Testis (tissue), 2 donors: ENCODE results near the gene KRT26.

Experiments used
- CTCF ChIP-seq, 3 experiments: fragments of 450-650 bp in 2 of 3; fragments of 200-600 bp in 1 of 3; sonication (generic) in 1 of 3; IDR thresholded peaks; one replicate each; pipeline ENCODE4 v1.5.1; 2016 to 2019; ENCODE audit warnings: antibody characterized with exemption in 3 of 3, mild to moderate bottlenecking in 2 of 3, moderate library complexity in 1 of 3
- POLR2A ChIP-seq: fragments of 450-650 bp; IDR thresholded peaks from one replicate; pipeline ENCODE4 v1.6.1; 2017; ENCODE audit warnings: antibody characterized with exemption, mild to moderate bottlenecking, moderate library complexity

DNA sequence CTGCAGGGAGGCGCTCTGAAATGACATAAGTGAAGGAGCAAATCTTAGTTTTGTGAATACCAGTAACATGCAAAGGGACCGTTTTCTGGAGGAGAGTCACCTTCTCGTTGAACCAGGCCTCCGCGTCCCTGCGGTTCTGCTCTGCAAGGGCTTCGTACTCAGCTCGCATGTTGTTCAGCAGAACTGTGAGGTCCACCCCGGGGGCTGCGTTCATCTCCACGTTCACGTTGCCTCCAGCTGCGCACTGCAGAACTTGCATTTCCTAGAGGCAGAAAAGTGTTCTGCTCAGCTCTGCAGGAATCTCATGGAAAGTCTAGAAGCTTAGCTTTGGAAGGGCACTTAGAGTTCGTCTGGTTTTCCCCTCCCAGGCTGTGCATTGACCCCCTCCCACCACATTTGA lies 20.9 kb downstream of the KRT26 start:
- TF ChIP-seq CTCF (IDR thresholded peaks at IDR 0.05) (no peak), POLR2A (no peak)
